ENCODE data around the gene ATP13A3. TPM values are rescaled to one million over a fixed set of nuclear protein-coding genes. Genes with fewer than 3 reads are reported as not detected.

ATP13A3 gene
- total RNA-seq, 4 donors from 2014 or later, result 55.6 to 166 (median 94.7) TPM

- no peak for DNase-seq
- Histone ChIP-seq H3K4me3 (no peak overlapping the region), H3K9me3 (no peaks in the 10 kb centered on the region), H3K27ac (no peak overlapping the region), H3K36me3 (no peaks in the 10 kb centered on the region), H3K4me1 (peaks cover 0 to 5% (median 0%) of the 10 kb centered on the region in 3 donors), H3K27me3 (peaks cover 0 to 67% (median 0%) of the 10 kb centered on the region in 4 donors)
- intact Hi-C loops (cut with DNase I), result no loop called here
- WGBS, 2 donors, result 65 to 73% methylated on average over 9 of the region's 9 CpGs
- TF ChIP-seq CTCF (IDR thresholded peaks at IDR 0.05), result no peak
- TF ChIP-seq POLR2A (IDR thresholded peaks at IDR 0.05), result no peak
These were observed 107.2 kb downstream of the ATP13A3 start for GRCh38 chr3:194379651-194380050.

GRCh38 chr3:194379231-194379630 lies 107.6 kb downstream of the ATP13A3 start:
- H3K27ac ChIP-seq, result no peak overlapping the region
- H3K27me3 ChIP-seq, result peaks cover 0 to 63% (median 0%) of the 10 kb centered on the region in 4 donors
- TF ChIP-seq POLR2A (IDR thresholded peaks at IDR 0.05) (no peak), CTCF (IDR thresholded peaks at IDR 0.05) (no peak)
- no peaks in the 10 kb centered on the region for H3K9me3 ChIP-seq
- intact Hi-C loops (cut with DNase I), result no loop called here
- peaks cover 0 to 5% (median 0%) of the 10 kb centered on the region in 3 donors for H3K4me1 ChIP-seq
- WGBS, 2 donors, result 71 to 86% methylated on average over 4 to 6 of the region's 6 CpGs
- DNase-seq, result no peak
- H3K4me3 ChIP-seq, result no peak overlapping the region
- no peaks in the 10 kb centered on the region for H3K36me3 ChIP-seq

GRCh38 chr3:194377708-194378107 lies 109.1 kb downstream of the ATP13A3 start:
- Histone ChIP-seq H3K27me3 (peaks cover 0 to 56% (median 0%) of the 10 kb centered on the region in 4 donors), H3K9me3 (no peaks in the 10 kb centered on the region), H3K27ac (no peak overlapping the region), H3K36me3 (no peaks in the 10 kb centered on the region), H3K4me1 (peaks cover 0 to 5% (median 0%) of the 10 kb centered on the region in 3 donors), H3K4me3 (no peak overlapping the region)
- no peak for DNase-seq
- TF ChIP-seq POLR2A (IDR thresholded peaks at IDR 0.05), result no peak
- TF ChIP-seq CTCF (IDR thresholded peaks at IDR 0.05), result no peak
- 73 to 94% methylated on average over 1 of the region's 1 CpG for WGBS, 2 donors
- intact Hi-C loops (cut with DNase I), result no loop called here

GRCh38 chr3:194376241-194376560 lies 110.6 kb downstream of the ATP13A3 start:
- Histone ChIP-seq H3K27ac (no peak overlapping the region), H3K4me1 (peaks cover 0 to 5% (median 0%) of the 10 kb centered on the region in 3 donors), H3K4me3 (no peak overlapping the region), H3K27me3 (peaks cover 0 to 55% (median 0%) of the 10 kb centered on the region in 4 donors), H3K9me3 (no peaks in the 10 kb centered on the region), H3K36me3 (no peaks in the 10 kb centered on the region)
- 77 to 82% methylated on average over 9 of the region's 10 CpGs for WGBS, 2 donors
- TF ChIP-seq CTCF (IDR thresholded peaks at IDR 0.05) (no peak), POLR2A (IDR thresholded peaks at IDR 0.05) (no peak)
- intact Hi-C loops (cut with DNase I), result no loop called here
- no peak for DNase-seq

- intact Hi-C loops (cut with DNase I), result no loop called here
- 22 to 42% methylated on average over 7 to 11 of the region's 15 CpGs for WGBS, 2 donors
- H3K27me3 ChIP-seq, result peaks cover 0 to 57% (median 0%) of the 10 kb centered on the region in 4 donors
These were observed 111.1 kb downstream of the ATP13A3 start for GRCh38 chr3:194375473-194376240.

More at GRCh38 chr3:194375473-194376240, 111.1 kb downstream of the ATP13A3 start:
- no peak overlapping the region for H3K27ac ChIP-seq
- no peak overlapping the region for H3K4me3 ChIP-seq
- no peak for DNase-seq
- TF ChIP-seq CTCF (IDR thresholded peaks at IDR 0.05) (no peak), POLR2A (IDR thresholded peaks at IDR 0.05) (no peak)
- H3K9me3 ChIP-seq, result no peaks in the 10 kb centered on the region
- H3K36me3 ChIP-seq, result no peaks in the 10 kb centered on the region
- peaks cover 0 to 5% (median 0%) of the 10 kb centered on the region in 3 donors for H3K4me1 ChIP-seq

All from esophagus squamous epithelium (tissue), 5 donors.